ENCODE data around the gene RNF19B. TPM values are rescaled to one million over a fixed set of nuclear protein-coding genes. Genes with fewer than 3 reads are reported as not detected.

The RNF19B gene
- total and polyA plus RNA-seq, 10 of the 15 experiments (the other 5 are each of a cell fraction or from before 2014, with no cell fraction given) = 2.8 to 32.6 (median 16.6) TPM

- Histone ChIP-seq H3K9me3 (replicated peaks; ENCODE audit: control insufficient read depth, insufficient read depth, low read length) (no peaks in the 10 kb centered on the region; the same call in 2 of the 3 replicates), H3K4me2 (ENCODE audit: control insufficient read depth, insufficient read depth) (peak overlapping the region; percentile 28; the same call in 1 of the 2 replicates), H3K9ac (ENCODE audit: control insufficient read depth, insufficient read depth, low read length) (no peak overlapping the region), H3K79me2 (ENCODE audit: control insufficient read depth, insufficient read depth, low read length) (no peaks in the 10 kb centered on the region; the same call in 1 of the 2 replicates), H3K27ac (ENCODE audit: control insufficient read depth, insufficient read depth) (no peak overlapping the region), H3K4me3 (no peak overlapping the region), H3K27me3 (replicated peaks in 1 of 2; ENCODE audit: control insufficient read depth in 2 of 2, insufficient read depth in 2 of 2, low read length in 1 of 2) (no peaks in the 10 kb centered on the region), H2AFZ (ENCODE audit: control insufficient read depth, low read depth, low read length) (no peak overlapping the region), H3K36me3 (ENCODE audit: control insufficient read depth in 2 of 2, insufficient read depth in 2 of 2, low read length in 1 of 2) (peaks cover 8% of the 10 kb centered on the region in 2 experiments; a peak in 3 of 4 replicates), H3K4me1 (ENCODE audit: control insufficient read depth, insufficient read depth, low read length) (peaks cover 16% of the 10 kb centered on the region), H4K20me1 (ENCODE audit: control insufficient read depth, insufficient read depth) (no peaks in the 10 kb centered on the region)
- ATAC-seq (no peak), FAIRE-seq (no peak), DNase-seq (ENCODE audit: low read depth, low spot score) (no peak)
- RAD21 ChIA-PET (ENCODE audit: unreplicated experiment) = interaction anchor here (0.9 to 1.1 kb wide), 3 partner anchors 9 to 60 kb away, joined by 3 to 5 read pairs (median 4); no protein-coding TSS in a partner anchor
- WGBS (ENCODE audit: insufficient coverage, insufficient replicate concordance, low lambda C conversion rate, missing lambda C conversion rate) = 70% methylated on average over 2 of the region's 2 CpGs
- CTCF ChIA-PET = interaction anchor here (0.8 to 1.4 kb wide), 6 partner anchors 59 to 140 kb away, joined by 3 to 5 read pairs (median 3); no protein-coding TSS in a partner anchor
- TF ChIP-seq TBL1XR1 (IDR thresholded peaks at IDR 0.05; ENCODE audit: low read depth, low read length) = no peak
- TF ChIP-seq NFXL1 (IDR thresholded peaks at IDR 0.05; ENCODE audit: borderline replicate concordance) = no peak
- TF ChIP-seq ZBED1 (IDR thresholded peaks at IDR 0.05; ENCODE audit: borderline replicate concordance) = no peak
- TF ChIP-seq BRCA1 (IDR thresholded peaks at IDR 0.05; ENCODE audit: low read depth, low read length) = no peak
- TF ChIP-seq CREB1 (IDR thresholded peaks at IDR 0.05; ENCODE audit: low read depth) = no peak
- no peak for TF ChIP-seq SMAD5 (IDR thresholded peaks at IDR 0.05; ENCODE audit: low read depth)
- TF ChIP-seq ATF7 (IDR thresholded peaks at IDR 0.05; ENCODE audit: low read depth) = no peak
- no peak for TF ChIP-seq MEF2B (IDR thresholded peaks at IDR 0.05; ENCODE audit: partially characterized antibody, poor library complexity, severe bottlenecking)
- no peak for TF ChIP-seq ZBTB4 (CRISPR knock-in tag; IDR thresholded peaks at IDR 0.05)
- no peak for TF ChIP-seq MTA3 (IDR thresholded peaks at IDR 0.05; ENCODE audit: borderline replicate concordance, low read length)
- no peak for TF ChIP-seq NR2F1 (conservative IDR thresholded peaks at IDR 0.05)
- TF ChIP-seq ZNF274 (IDR thresholded peaks at IDR 0.05; ENCODE audit: insufficient read depth, insufficient read length) = no peak
- no peak for TF ChIP-seq SUPT20H (IDR thresholded peaks at IDR 0.05; ENCODE audit: borderline replicate concordance, control insufficient read depth, low read depth, low read length)
- BruUV-seq (replicated peaks) = TSS peak; percentile 19
- POLR2A ChIA-PET = interaction anchor here (0.7 to 1.3 kb wide), 3 partner anchors 10 to 34 kb away, joined by 3 read pairs; no protein-coding TSS in a partner anchor
- SMC1A ChIA-PET (ENCODE audit: uncharacterized antibody, unreplicated experiment) = interaction anchor here (0.6 to 1.7 kb wide), 6 partner anchors 10 to 1970 kb away, joined by 3 to 5 read pairs (median 3); no protein-coding TSS in a partner anchor
- in situ Hi-C loops (cut with MboI) (loop anchor here (25.0 kb wide), 1 partner anchor 666 kb away; no protein-coding TSS in a partner anchor), intact Hi-C loops (cut with micrococcal nuclease; ENCODE audit: unreplicated experiment) (no loop called here)
These were observed 18.2 kb downstream of the RNF19B start for GRCh38 chr1:32946413-32946812.
